8988T (cell line): Measurements from ENCODE around the gene CTAG2.
"Not testable (repeated sequence)": the region's sequence is repeated elsewhere in the genome, so short reads cannot be mapped to it uniquely, and the experiment has no call there.

ENCODE experiments used
- DNase-seq: peaks from one replicate; pipeline ENCODE4 v3.0.0; 2011

CTAG2 gene

DNA sequence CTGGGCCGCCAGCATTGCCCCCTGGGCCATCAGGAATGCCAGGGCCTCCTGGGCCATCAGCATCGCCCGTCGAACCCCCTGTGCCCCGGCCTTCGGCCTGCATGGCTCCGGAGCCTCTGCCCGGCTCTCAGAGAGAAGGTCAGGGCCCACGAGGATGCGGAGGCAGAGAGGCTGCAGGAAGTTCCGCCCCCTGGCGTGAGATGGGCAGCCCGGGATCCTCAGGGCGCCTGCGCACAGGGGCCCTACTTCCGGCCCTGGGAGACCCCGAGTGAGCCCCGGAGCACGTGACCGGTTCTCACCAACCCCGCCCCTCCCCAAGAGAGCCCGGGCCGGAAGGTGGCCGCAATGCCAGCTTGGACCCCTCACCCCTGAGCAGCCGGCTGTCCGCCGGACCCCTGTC lies at the start of gene CTAG2:
TSS of gene CTAG2 (minus strand) at position 167 of the 400 bp plus-strand sequence. CDS start at position 103, 64 bp downstream.
- not testable (repeated sequence) for DNase-seq

DNA sequence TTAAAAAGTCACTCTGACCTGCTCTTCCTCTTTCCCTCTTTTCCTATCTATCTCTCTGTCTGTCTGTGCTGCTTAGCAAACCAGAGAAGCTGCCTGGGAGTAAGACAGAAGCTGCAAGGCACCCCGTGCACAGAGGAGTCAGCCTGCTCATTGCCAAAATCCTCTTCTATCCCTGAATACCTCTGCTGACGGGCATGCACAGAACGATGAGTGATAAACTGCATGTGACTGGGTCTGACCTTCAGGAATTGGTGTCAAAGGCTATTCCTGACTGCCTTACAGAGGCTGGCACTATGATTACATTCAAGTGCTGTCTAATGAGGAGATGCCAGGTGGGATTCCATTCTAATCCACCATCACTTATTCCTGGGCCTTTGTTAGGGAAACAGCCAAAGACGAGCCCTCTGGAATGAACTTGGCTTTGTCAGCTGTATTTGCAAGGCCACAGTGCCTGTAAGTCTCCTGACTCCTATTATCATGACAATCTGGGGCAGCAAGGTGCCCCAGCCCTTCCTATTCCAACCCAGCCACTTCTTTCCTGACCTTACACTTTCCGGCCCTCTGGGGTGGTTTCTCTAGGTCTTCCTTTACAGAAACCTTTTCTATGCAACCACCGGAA lies 45.4 kb upstream of the CTAG2 start:
- DNase-seq: no peak

DNA sequence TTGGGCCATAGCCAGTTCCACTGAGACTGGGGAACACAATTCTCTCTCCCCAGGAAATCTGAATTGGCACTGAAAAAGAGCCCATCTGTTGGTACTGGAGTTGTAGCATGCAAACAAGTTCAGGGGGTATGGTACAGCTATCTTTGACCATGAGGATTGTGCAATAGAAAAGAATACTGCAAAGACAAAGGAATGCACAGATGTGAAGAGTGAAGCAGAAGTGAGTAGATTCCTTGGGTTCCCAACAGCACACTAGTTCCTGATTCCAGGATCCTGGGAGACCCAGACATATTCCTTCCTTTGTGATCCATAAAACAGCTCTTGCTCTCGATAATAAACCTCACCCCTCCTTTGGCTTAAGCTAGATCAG lies 43.3 kb upstream of the CTAG2 start:
- no peak for DNase-seq

DNA sequence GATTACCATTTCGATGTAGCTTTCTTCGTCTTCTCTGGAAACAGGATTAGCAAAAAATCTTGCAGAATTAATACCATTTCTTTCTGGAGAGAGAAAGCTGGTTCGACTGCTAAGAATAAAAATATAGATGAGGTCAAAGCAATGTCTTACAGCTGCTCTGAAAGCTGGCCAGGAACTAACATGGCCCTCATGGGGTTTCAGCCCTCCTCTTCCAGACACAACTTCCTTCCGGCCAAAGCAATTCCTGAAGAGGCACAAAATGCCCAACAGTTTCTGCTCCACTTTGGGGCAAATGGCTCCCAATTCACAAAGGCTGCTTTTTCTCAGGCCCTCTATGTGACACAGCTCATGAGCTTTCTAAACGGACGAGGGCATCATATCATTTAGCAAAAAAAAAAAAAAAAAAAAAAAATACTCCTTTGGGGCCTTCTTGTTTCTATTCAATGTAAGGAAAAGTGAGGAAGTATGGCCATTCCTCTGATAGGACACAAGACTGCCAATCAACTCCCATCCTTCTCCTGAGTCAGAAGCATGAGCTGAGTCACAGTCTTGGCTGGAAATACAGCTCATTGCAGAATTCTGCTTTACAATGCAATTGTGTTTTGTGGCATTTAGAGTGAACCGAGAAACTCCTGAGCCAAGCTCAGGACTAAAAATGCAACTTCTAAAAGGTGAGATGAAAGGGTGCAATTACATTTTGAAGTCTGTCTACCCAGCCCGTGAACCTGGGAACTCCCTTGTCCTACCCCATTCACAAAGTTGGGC lies 42.7 kb upstream of the CTAG2 start:
- DNase-seq: no peak

DNA sequence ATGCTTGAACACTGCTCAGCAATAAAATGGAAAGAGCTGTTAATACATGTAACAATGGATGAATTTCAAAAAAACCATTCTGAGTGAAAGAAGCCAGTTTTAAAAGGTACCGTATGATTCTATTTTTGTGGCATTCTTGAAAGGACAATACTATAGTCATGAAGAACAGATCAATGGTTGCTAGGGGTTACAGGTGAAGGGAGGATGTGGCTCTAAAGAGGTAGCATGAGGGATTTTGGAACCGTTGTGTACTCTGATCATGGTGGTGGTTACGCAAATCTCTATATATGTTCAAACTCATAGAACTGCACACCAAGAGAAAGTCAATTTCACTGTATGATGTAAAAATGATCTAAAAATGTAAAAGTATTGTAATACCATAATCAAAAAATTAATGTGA lies 40.0 kb upstream of the CTAG2 start:
- no peak for DNase-seq

DNA sequence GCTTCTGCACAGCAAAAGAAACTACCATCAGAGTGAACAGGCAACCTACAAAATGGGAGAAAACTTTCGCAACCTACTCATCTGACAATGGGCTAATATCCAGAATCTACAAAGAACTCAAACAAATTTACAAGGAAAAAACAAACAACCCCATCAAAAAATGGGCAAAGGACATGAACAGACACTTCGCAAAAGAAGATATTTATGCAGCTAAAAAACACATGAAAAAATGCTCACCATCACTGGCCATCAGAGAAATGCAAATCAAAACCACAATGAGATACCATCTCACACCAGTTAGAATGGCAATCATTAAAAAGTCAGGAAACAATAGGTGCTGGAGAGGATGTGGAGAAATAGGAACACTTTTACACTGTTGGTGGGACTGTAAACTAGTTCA lies 37.1 kb upstream of the CTAG2 start:
- not testable (repeated sequence) for DNase-seq

DNA sequence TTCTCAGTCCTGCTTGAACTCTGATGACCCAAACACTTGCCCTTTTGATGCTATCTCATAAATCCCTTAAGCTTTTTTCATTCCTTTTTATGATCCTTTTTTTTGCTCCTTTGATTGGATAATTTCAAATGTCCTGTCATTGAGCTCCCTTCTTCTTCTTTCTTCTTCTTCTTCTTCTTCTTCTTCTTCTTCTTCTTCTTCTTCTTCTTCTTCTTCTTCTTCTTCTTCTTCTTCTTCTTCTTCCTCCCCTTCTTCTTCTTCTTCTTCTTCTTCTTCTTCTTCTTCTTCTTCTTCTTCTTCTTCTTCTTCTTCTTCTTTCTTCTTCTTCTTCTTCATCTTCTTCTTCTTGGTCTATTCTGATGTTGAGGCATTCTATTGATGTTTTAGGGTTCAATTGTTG lies 18.7 kb upstream of the CTAG2 start:
- DNase-seq: not testable (repeated sequence)

DNA sequence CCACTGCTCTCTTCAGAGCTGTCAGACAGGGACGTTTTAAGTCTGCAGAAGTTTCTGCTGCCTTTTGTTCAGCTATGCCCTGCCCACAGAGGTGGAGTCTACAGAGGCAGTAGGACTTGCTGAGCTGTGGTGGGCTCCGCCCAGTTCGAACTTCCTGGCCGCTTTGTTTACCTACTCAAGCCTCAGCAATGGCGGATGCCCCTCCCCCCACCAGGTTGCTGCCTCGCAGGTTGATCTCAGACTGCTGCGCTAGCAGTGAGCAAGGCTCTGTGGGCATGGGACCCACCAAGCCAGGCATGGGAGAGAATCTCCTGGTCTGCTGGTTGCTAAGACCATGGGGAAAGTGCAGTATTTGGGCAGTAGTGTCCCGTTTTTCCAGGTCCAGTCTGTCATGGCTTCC lies 17.5 kb upstream of the CTAG2 start:
- DNase-seq: not testable (repeated sequence)

DNA sequence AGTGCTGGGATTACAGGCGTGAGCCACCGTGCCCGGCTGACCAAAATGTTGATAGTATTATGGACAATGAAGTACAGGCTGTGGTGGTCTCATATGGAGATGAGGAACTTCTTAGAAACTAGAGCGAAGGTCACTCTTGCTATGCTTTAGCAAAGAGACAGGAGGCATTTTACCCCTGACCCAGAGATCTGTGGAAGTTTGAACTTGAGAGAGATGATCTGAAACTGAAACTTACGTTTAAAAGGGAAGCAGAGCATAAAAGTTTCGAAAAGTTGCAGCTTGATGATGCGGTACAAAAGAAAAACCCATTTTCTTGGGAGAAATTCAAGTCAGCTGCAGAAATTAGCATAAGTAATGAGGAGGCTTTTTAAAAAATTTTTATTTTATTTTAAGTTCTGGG lies 8.5 kb upstream of the CTAG2 start:
- DNase-seq: no peak

DNA sequence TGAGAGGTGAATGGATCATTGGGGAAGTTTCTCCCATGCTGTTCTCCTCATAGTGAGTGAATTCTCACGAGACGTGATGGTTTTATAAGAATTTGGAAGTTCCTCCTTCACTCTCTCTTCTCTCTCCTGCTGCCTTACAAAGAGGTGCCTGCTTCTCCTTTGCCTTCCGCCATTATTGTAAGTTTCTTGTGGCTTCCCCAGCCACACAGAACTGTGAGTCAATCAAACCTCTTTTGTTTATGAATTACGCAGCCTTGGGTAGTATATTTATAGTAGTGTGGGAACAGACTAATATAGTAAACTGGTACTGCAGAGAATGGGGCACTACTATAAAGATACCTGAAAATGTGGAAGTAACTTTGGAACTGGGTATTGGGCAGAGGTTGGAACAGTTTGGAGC lies 7.8 kb upstream of the CTAG2 start:
- no peak for DNase-seq

DNA sequence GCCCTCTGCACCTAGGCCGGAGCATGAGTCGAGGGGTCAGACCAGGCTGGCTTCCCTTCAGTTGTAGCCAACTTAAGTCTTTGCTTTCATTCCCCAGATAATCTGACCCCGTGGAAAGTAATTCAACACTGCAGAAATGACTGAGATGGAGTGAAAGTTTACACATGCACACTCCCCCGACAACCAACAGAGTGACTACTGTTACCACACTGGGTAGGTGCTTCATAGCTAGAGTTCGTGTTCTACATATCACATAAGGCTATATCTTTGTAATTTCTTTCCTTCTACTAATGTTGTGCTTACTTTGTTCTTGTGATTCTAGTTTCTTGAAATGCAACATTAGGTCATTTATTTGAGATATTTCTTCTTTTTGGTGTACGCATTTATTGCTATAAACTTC lies 7.2 kb upstream of the CTAG2 start:
- no peak for DNase-seq

DNA sequence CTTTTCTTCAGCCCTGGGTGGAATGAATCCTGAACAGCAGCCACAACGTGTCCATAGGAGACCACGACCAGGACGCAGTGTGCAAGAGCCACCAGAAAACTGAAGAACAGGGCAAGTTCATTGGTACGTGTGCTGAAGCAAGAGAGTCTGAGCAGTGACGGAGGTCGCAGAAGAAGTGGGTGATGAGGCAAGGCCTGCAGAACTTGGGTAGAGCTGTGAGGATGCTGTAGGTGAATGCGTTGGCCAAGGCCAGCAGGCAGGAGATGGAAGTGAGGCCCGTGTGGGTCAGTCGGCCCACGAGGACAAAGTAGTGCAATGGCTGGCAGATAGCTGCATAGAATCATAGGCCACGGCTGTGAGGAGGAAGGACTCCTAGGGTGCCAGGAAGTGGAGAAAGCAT lies 5.6 kb upstream of the CTAG2 start:
- no peak for DNase-seq

DNA sequence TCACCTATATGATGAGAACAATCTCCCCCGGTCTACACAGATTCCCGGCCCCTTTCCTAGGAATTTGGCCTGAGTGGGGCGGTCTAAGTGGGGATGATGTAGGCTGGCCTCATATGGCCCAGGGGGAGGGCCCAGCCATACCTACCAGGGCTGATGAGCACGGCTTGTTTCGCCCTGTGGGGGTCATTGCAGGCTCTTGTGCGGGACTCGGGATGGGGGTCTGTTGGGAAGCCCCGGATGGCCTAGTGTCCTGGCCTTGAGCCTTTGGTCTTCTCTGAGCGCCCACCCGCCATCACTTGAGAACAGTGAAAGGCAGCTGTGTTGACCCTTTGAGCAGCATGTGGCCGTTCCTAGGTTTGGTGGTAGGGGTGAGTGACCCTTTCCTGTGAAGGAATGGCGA lies 4.8 kb upstream of the CTAG2 start:
- no peak for DNase-seq

DNA sequence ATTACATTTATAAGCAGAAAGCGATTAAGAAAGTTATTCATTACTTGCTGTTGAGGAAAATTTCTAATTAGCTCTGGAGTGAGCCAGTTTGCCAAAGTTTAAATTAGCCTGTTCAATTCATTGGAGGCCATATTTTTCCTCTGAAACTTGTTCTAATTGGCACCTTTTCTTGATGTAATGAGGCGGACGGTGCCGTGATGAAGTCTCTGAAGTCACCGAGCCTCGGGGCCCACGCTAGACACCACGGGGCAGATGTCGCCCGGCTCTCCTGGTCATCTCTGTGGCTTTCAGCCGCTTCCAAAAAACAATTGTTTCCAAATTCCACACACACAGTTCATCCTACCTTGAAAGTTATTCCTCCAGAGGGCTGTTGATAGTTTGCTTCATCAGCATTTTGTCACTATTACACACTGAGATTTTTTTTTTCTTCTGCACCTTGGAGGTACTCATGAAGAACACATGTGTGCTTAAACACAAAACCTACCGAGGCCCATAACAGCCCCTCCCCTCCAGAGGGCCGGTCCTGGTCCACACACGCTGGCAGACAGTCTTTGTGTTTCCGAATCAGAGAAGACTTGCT lies 3.9 kb upstream of the CTAG2 start:
- DNase-seq: no peak

DNA sequence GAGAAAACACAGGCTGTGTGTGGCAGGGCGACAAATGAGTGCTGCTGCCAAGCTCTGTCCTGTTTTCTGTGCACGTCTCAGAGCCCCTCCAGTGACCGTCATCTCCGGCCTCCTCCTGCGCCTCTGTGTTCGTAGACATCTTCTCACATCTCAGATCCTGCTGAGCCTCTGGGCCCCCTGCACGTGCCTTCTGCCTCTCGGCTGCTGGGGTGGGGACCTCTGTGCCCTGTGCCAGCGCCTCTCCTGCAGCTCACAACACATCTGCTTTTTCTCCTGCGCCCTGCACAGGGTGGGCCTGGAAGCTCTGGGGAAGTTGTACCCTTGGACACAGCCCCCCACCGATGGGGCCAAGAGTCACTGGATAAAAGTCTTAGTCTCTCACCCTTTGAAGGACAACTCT lies 2.4 kb upstream of the CTAG2 start:
- no peak for DNase-seq

DNA sequence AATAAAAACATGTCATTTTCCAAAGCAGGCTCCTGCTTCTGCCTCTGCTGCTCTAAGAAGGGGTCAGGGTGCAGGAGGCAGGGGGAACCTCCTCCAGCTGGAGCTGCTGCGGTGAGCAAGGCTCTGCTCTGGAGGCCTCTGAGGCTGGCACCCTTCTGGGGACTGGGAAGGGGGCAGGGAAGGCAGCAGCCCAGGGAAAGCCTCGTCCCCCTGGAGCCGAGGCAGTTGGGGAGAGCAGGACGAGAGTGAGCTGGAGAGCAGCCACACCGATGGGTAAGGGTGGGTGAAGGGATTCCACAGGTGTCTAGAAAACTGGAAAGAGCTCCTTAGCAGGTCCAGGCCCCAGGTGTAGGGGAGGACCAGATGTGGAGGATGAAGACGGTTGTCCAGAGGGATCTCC lies 2.0 kb upstream of the CTAG2 start:
- no peak for DNase-seq

DNA sequence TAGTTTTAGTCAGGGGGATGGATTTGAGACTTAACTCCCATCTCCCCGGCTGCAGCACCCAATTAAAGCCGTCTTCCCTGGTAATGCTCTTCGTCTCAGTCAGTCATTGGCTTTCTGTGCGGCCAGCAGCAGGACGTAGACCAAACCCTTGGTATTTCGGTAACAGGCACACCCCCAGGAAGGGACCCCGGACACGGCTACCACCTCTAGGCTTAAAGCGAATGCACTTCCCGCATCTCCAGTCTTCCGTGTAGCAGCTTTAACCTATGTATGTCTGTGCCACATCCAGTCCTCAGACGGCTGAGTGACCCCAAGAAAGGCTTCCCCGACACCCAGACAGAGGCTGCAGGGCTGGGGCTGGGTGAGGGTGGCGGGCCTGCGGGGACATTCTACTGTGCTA lies 1.5 kb upstream of the CTAG2 start:
- DNase-seq: no peak

DNA sequence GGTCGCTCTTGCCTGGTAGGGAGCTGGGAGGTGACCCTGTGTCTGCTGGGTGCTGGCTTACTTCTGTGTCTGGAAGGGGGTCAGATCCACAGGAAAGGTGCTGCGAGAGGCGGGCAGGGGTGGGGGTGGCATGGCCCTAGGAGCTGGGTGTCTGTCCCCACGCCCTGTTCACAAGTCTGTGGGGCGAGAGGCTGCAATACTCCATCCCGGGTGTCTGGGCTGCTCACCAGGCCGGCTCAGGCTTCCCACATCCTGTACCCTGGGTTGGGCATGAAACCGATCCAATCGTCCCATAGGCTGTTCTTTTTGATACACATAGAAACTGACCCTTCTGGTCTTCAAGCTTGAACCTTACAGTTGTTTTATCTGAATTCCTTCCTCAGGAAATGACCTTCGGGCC lies 993 bp upstream of the CTAG2 start:
- DNase-seq: no peak

DNA sequence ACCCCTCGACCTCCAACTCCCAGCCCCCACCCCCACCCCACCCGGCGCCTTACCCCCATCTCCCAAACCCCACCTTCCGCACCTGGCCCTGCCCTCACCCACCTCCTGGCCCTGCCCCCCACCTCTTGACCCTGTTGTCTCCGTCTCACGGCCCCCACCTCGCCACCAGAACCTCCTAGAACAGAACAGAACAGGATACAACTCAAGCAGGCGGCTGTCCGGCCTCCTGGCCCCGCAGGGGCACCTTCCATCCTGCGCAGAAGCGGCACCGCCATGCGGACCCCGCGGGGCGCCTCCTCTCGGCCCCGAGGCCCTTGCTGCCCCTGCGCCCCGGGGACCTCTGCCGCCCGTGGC lies 354 bp downstream of the CTAG2 start:
- no peak for DNase-seq

DNA sequence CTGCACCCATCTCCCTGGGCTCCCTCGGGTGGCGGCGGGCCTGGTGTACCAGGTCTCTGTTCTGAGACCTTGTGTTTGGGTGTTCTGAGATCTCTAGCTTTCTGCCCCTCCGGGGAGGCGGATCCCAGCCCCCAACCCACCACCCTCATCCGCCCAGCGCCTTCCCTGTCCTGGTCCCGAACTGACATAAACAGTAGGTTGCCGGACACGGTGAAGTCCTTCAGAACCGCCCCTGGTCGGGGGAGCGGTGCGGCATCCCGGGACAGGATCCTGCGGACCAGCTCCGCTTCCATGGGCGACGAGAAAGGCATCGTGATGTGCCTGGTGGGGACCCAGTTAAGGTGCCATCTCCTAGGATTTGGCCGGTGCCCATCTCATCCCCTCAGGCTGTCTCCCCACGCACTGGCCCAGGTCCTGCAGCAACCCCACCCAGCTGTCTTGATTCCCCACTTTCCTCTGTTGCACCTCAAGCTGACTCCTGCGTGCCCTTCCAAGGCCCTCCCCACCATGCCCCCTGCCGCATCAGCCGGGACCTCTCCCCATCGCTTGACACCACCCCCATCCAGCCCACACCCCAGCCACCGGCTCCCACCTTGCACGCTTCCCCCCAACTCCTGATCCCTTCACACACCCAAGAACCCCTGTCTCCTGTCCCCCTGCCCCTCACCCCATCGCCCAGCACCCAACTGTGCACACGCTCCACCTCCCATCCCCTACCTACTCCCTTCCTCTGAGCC lies 900 bp downstream of the CTAG2 start:
- DNase-seq: no peak

DNA sequence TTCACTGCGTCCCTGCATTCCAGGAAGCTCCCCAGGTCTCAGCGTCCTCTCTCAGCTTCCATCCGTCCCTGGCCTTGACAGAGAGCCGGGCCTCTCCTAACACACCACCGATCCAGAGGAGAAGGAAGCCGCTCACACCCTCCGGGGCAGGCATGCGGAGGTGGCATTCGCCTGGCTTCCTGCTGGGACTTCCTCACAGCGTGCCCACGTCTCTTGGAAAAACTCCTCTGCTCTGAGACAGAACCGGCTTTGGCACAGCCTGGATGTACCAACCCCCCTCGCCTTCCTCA lies 3.2 kb downstream of the CTAG2 start:
- DNase-seq: no peak

DNA sequence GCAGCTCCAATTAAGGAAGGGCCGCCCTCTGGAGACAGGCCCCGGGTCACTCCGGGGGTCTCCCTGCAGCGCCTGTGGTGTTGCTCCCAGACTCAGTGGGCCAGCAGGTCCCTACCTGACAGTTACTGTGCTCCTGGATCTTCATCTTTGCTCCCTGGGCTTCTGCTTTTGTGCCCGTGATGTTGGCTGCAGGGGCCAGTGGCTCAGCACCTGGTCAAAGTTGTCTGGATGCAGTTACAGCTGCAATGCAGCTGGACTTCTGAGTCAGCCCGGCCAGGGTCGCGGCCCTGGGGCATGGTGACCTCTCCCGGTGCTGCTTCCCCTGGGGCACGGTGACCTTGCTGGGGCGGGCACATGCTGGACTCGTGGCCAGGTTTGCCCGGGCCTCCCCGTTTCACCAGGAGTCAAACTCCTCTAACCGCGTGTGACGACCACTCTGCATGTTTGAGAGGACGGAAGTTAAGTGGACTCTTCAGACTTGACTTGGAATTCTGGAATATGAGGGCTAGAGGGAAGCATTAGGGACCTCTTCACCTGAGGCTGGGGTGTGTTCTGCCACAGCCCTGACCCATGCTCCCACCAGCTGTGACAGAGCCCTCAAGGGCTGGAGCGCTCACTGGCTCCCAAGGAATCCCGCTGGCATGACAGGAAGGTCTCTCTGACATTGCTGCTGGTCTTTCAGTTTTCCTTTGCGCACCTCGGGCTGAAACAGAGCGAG lies 3.7 kb downstream of the CTAG2 start:
- DNase-seq: no peak

DNA sequence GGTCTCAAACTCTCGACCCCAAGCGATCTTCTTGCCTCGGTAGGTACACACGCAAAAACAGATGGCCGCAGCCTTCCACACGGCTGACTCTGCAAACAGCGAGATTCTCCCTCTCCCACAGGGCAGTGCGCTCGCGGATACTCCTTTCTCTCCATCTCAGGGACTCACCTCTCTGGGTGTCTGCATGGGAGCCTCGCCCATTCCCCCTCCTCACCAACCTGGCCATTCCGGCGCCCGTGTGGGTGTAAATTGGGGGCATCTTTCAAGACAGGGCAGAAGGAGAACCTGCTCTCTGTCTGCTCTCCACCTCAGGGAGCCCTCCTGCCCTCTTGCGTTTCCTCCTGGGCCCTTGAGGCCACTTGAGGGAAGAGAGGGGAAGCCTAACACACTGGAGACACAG lies 4.4 kb downstream of the CTAG2 start:
- no peak for DNase-seq
